G401 (cell line): ENCODE measurements around the gene BCAR3. TPM values are rescaled to one million over a fixed set of nuclear protein-coding genes. Genes with fewer than 3 reads are reported as not detected.
A peak's percentile ranks its signal among the peaks of the same experiment; 100 is the strongest.
"Not testable (repeated sequence)": the region's sequence is repeated elsewhere in the genome, so short reads cannot be mapped to it uniquely, and the experiment has no call there.

ENCODE experiments used
- DNase-seq: peaks from one replicate; pipeline ENCODE4 v3.0.0-alpha.2; 2015; ENCODE audit warnings: low spot score
- in situ Hi-C: cut with HindIII; loops from 2 replicates; pipeline ENCODE4 v1.10.0; 2016; ENCODE audit warnings: low sequenced_read_pairs, mixed read lengths
- total RNA-seq: library from RNA; depleted of rRNA; stranded (reverse); fragments of >200 nt; shearing (Covaris generic); gene quantifications from 2 replicates; pipeline ENCODE4 v1.2.3, GENCODE V29; 2014

BCAR3 gene
- total RNA-seq, 1 experiment from 2014 or later = 3.3 TPM

DNA sequence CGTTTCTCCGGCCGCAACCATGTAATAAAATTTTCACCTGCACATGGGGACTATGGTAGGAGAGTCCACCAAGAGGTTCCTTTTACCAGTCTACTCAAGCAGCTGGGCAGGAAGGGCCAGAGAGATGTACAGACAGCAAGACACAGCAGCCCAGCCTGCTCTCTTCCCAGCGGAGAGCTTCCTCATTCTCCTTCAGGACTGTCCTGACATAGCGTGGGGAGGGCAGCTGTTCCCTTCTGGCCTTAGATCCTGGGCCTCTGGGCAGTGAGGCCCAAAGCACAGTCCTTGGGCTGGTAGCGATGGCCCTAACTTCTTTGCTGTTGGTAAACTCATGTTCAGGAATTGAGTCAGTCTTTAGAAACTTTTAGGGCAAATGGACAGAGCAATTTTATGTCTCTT lies 89.1 kb downstream of the BCAR3 start:
- DNase-seq = no peak
- in situ Hi-C loops = no loop called here

GRCh38 chr1:93591676-93592550 lies 89.7 kb downstream of the BCAR3 start:
- in situ Hi-C loops = no loop called here
- no peak for DNase-seq

- DNase-seq, in situ Hi-C loops: not testable (repeated sequence)
These were observed 90.4 kb downstream of the BCAR3 start for GRCh38 chr1:93591291-93591675.

DNA sequence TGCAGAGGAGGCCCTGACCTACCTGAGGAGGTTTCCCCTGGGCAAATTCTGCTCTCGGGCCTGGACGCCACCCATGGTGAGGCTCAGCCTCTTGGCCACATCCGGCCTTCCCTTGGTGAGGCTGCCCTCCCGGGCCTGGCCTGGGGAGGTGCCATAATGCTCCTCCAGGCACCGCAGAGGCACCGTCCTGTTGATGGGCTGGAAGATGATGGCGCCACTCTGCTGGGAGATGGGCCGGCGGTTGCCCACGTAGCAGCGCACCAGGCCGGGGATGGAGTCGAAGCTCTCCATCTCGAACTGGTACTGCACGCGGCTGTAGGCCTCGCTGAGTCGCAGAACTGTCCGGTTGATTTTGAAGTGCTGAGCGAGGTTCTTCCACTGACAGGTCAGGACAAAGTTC lies 92.7 kb downstream of the BCAR3 start:
- in situ Hi-C loops = no loop called here
- no peak for DNase-seq

DNA sequence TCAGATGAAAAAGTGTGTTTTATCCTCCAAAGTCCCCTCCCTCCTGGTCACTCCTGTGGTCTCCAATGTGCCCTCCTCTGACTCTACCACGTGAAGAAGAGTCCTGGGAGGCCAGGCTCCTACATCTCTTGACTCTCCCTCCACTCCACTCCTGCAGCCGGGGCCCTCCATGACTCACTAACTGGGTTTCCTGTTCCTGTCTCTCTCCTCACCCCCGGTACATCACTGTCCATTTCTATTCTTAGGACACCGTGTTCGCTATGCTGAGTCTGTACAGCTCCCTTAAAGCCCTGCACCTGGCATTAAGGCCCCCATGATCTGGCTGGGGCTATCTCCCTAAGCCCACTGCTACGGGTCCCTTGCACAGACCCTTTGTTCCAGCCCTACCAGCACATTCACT lies 93.4 kb downstream of the BCAR3 start:
- DNase-seq = no peak
- in situ Hi-C loops = no loop called here

DNA sequence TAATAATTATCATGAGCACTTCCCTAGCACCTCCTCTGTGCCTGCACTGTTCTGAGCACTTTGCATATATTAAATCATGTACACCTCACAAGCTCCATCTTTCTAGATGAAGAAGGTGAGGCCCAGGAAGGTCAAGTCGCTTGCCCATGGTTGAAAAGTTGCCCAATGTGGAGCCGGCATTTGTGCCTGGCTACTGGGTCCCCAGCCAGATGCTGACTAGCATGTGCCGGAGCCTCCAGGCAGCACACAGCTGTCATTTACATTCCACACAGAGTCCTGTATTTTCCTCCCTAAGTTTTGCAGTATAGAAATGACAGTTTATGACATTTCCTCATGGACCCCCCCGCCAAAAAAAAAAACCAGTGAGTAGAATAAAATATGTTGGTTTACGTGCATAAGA lies 94.3 kb downstream of the BCAR3 start:
- in situ Hi-C loops = no loop called here
- no peak for DNase-seq

GRCh38 chr1:93585059-93585966 lies 96.3 kb downstream of the BCAR3 start:
- DNase-seq = peak; percentile 59
- in situ Hi-C loops = no loop called here

- in situ Hi-C loops = no loop called here
- peak; percentile 6 for DNase-seq
These were observed 97.2 kb downstream of the BCAR3 start for GRCh38 chr1:93584261-93585003.

GRCh38 chr1:93581917-93582850 lies 99.5 kb downstream of the BCAR3 start:
- no peak for DNase-seq
- in situ Hi-C loops = no loop called here

- in situ Hi-C loops = no loop called here
- no peak for DNase-seq
These were observed 101.7 kb downstream of the BCAR3 start for GRCh38 chr1:93579891-93580290.

DNA sequence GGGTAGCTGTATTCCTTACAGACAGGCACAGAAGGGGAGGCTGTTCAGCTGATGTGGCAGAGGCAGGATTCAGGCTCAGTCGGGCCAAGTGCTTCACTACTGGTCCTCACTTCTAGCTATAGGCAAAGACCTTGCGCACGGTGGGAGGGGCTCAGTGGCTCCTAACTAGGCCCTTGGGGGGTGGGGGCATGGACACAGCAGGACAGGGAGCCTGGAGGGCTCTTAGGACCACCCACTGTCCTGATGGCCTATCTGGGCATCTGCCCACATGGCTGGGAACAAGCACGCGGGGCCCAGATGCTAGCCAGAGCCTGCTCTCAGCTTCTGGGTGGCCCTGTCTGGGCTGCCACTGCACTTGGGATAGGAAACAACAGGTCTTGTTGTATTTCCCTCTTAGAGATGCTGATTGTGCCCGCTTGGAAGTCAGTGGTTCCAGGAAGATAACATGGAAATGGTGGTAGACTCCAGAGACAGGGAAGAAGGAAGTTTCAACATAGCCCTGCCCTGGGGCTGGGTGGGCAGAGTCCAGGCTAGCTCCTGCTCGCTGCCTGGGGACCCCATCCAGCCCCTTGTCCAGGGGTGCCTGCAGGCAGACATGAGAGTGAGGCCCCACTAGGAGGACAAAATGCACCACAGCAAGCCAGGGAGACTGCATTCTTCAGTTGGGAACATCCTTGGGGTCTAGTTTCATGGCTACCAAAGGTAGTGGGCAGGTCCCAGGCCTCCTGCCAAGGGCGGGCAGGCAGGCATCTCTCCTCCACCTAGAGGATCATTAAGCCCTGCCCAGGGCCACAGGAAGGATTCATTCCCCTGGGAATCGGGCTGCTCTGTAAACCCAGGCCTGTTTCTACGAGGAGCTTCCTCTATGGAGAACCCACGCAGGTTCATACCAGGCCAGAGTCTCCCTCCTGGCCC lies 102.5 kb downstream of the BCAR3 start:
- in situ Hi-C loops = no loop called here
- no peak for DNase-seq

DNA sequence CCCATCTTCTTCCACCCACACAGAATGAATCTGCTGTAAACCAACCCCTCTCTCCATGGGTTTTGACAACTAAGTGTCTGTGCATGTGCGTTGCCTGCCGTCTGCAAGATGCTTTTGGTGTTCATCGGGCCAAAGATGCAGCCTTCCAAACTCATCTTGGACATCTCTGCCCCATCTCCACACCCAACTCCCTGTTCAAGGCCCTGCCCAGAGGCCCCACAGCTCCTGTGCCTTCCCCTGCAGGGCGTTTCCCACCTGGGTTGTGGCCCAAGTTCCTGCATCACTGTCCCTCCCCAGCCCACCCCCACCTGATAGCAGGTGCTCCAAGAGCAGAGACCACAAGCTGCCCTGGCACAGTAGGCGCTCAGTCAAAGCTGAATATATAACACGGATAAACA lies 103.2 kb downstream of the BCAR3 start:
- no peak for DNase-seq
- in situ Hi-C loops = no loop called here

DNA sequence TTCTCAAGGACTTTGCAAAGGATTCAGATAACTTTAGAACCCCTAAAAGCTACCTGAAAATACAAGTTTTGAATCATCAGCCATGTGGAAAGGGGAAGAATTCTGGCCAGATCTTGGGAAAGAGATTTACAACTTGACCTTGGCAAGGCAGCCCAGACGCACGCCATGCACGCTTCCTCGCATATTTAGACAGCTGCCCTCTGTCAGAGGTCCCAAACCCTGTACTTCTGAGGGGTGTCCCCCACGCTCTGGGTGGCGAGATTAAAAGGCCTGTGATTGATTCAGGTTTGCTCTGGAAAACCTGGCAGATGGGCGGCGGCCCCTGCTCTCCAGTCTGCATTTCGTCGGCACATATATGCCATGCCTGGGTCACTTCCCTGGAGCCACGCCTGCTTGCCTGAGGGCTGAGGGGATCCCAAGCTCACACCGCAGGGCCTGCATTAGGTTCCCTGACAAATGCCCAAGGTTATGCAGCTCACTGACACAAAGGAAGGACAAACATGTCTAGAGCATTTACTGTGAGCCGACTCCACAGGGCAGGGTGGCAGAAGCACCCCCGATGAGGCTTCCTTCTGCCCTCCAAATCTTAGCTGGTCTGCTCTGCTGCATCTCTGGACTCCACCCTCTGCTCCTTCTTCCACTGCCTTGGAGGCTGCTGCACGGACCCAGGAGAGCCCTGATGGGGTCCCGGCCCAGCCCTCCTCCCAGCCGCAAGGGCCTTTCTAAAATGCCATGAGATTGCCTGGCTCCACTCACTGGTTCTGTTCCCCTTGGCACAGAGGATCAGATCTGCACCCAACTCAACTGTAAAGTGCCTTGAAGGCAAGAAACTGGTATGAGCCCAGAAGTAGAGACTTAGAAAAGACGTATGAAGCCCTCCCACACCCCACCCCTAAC lies 103.9 kb downstream of the BCAR3 start:
- DNase-seq = no peak
- in situ Hi-C loops = no loop called here

- in situ Hi-C loops = no loop called here
- DNase-seq = no peak
These were observed 104.9 kb downstream of the BCAR3 start for GRCh38 chr1:93576746-93577145.

- peak; percentile 51 for DNase-seq
These were observed 105.3 kb downstream of the BCAR3 start for GRCh38 chr1:93576346-93576745.

DNA sequence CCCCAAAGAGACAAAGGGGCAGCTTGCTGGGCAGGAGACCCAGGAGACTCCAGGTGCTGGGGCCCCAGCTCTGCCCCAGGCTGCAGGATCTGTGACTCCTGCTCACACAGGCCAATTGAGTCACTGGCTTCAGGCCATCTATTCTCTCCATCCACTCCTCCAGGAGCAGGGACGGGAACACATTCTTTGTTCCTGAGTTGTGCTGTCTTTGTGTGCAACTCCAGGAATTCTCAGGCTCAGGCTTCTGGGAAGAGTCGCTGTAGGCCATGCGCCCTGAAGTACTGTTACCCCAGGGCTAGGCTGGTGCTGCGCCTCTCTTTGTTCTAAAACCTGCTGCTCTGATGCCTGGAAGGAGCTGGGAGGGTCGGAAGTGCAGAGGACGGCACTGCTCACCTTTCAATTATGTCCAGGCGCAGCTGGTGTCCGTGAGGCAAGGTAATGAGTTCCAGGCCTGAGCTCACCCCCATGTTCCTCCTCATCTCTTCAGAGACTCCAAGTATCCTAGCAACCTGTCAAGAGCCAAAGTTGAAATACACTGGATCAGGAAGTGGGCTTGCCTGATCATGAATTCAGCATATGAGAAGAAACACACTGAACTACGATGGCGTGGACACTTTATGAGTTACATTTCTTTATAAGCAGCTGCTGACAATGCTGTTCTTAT lies 105.9 kb downstream of the BCAR3 start:
- in situ Hi-C loops = no loop called here

More at GRCh38 chr1:93576346-93576745, 105.3 kb downstream of the BCAR3 start:
- in situ Hi-C loops = no loop called here

More for the DNA sequence above, 105.9 kb downstream of the BCAR3 start:
- DNase-seq = no peak
